Amygdala (tissue), 56 donors: ENCODE data around the gene NHS.
A peak's percentile ranks its signal among the peaks of the same experiment; 100 is the strongest.
"Not testable (repeated sequence)": the region's sequence is repeated elsewhere in the genome, so short reads cannot be mapped to it uniquely, and the experiment has no call there.

ENCODE experiments used
- DNase-seq, 56 donors: peaks; one replicate each; lab custom pipeline; 2025; lab: John Stamatoyannopoulos, UW

Gene NHS

GRCh38 chrX:17542123-17542522 lies 167.1 kb downstream of the NHS start:
- peak in 10 of 56 donors; percentile 1 to 23 (median 2) for DNase-seq

GRCh38 chrX:17544821-17545220 lies 169.8 kb downstream of the NHS start:
- DNase-seq = no peak

GRCh38 chrX:17546356-17546755 lies 171.4 kb downstream of the NHS start:
- no peak for DNase-seq

- DNase-seq = no peak
Measured at GRCh38 chrX:17547658-17548057, 172.7 kb downstream of the NHS start.

GRCh38 chrX:17549107-17549651 lies 174.2 kb downstream of the NHS start:
- peak in 5 of 56 donors; percentile 0 to 10 (median 6) for DNase-seq

- DNase-seq = no peak
Measured at GRCh38 chrX:17550011-17550410, 175.0 kb downstream of the NHS start.

GRCh38 chrX:17552044-17552650 lies 177.1 kb downstream of the NHS start:
- DNase-seq = no peak

- DNase-seq = no peak
Measured at GRCh38 chrX:17553469-17553868, 178.5 kb downstream of the NHS start.

- DNase-seq = no peak
Measured at GRCh38 chrX:17553961-17554482, 179.0 kb downstream of the NHS start.

- DNase-seq = no peak
Measured at GRCh38 chrX:17554914-17555313, 179.9 kb downstream of the NHS start.

- no peak for DNase-seq
Measured at GRCh38 chrX:17555846-17556245, 180.8 kb downstream of the NHS start.

GRCh38 chrX:17559728-17560379 lies 184.9 kb downstream of the NHS start:
- DNase-seq = no peak

GRCh38 chrX:17560385-17560784 lies 185.4 kb downstream of the NHS start:
- no peak for DNase-seq

- DNase-seq = no peak
Measured at GRCh38 chrX:17563076-17563475, 188.1 kb downstream of the NHS start.

GRCh38 chrX:17563515-17563914 lies 188.5 kb downstream of the NHS start:
- DNase-seq = no peak

- no peak for DNase-seq
Measured at GRCh38 chrX:17564689-17565409, 189.8 kb downstream of the NHS start.

- DNase-seq = no peak
Measured at GRCh38 chrX:17566740-17567139, 191.7 kb downstream of the NHS start.

- DNase-seq = no peak
Measured at GRCh38 chrX:17567187-17567586, 192.2 kb downstream of the NHS start.

GRCh38 chrX:17567821-17568220 lies 192.8 kb downstream of the NHS start:
- DNase-seq = no peak

- DNase-seq = not testable (repeated sequence)
Measured at GRCh38 chrX:17568804-17569203, 193.8 kb downstream of the NHS start.

- no peak for DNase-seq
Measured at GRCh38 chrX:17579026-17579425, 204.0 kb downstream of the NHS start.
